RWPE1 (cell line): ENCODE measurements around the gene MBD3L4.

Experiments
- CTCF ChIA-PET: fragments of 350-600 bp; sonication (Branson Sonifier 250); formaldehyde crosslinking; extraction: SDS; loops from one replicate; lab custom pipeline; 2021; lab: Yijun Ruan, JAX
- POLR2A ChIA-PET: fragments of 400-600 bp; formaldehyde crosslinking; extraction: SDS; loops from one replicate; lab custom pipeline; 2020; ENCODE audit warnings: antibody characterized with exemption; ENCODE audit not compliant: low non-redundant PET; lab: Yijun Ruan, JAX
- DNase-seq: peaks from one replicate; pipeline ENCODE4 v3.0.0; 2012; ENCODE audit warnings: low spot score
- H3K27ac ChIP-seq: fragments of 450-650 bp; 2 replicates; pipeline ENCODE4 v1.5.1; 2017
- CTCF ChIP-seq: fragments of 450-650 bp; conservative IDR thresholded peaks from 2 replicates; pipeline ENCODE4 v1.5.1; 2017; ENCODE audit warnings: low read depth, mild to moderate bottlenecking

The MBD3L4 gene

GRCh38 chr19:7018828-7019227 lies 21.2 kb downstream of the MBD3L4 start:
- no peak overlapping the region for H3K27ac ChIP-seq
- DNase-seq, result no peak
- POLR2A ChIA-PET, result no interaction called here
- no peak for TF ChIP-seq CTCF
- CTCF ChIA-PET, result no interaction called here

- peak; percentile 55 for DNase-seq
- no peak for TF ChIP-seq CTCF
- CTCF ChIA-PET, result interaction anchor here (0.7 kb wide), 1 partner anchor 341 kb away, joined by 3 read pairs; no protein-coding TSS in a partner anchor
- no peak overlapping the region for H3K27ac ChIP-seq
- POLR2A ChIA-PET, result no interaction called here
Measured at GRCh38 chr19:7013678-7014077, 26.3 kb downstream of the MBD3L4 start.

DNA sequence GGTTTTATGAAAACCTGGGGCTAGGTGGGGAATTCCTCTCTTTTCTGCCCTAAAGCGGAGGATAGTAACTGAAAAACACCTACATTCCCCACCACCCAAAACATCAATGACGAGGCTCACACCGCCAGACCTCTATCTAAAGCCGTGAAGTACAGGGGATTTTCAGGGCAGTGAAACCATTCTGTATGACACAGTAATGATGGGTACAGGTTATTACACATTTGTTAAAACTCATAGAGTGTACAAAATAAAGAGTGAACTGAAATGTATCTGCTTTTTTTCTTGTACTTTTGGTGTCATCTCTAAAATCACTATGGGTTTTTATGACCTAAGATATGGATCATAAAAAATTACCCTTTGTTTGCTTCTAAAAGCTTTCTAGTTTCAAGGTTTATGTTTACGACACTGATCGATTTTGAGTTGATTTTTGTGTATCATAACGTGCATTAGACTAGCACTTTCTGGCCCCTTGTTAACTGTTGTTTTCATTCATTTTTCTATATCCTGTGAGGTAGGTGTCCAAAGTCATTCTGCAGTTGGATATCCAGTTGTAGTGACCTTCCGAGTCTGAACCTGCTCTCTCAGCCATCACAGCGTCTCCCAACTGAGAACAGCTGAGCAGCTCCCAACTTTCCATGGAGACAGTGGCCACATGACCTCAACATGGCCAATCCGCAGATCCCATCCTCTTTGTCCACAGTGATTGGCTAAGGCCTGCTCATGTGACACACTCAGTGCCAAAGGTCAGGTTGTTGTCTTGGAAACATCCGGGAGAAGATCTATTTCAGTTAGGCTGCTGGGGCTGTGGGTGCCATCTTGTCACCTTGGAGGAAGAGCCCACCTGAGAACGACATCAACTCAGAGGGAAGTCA lies 29.0 kb downstream of the MBD3L4 start:
- POLR2A ChIA-PET, result no interaction called here

DNA sequence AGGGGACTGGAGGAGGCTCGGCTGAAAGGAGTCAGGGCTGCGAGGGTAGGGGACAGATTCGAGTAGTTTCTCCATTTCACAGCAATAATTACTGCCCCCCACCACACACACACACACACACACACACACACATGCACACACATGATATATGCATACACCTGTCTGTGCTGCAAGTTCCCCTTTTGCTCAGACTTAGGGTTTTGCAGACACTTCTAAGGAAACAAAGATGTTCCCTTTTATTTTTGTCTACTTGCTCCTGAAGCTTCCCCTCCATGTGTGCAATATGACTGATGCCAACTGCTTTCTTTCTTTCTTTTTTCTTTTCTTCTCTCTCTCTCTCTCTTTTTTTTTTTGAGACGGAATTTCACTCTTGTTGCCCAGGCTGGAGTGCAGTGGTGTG lies 32.1 kb downstream of the MBD3L4 start:
- ChIA-PET CTCF (no interaction called here), POLR2A (no interaction called here)
- TF ChIP-seq CTCF, result no peak
- no peak for DNase-seq
- H3K27ac ChIP-seq, result no peak overlapping the region

More for the DNA sequence above, 29.0 kb downstream of the MBD3L4 start:
- no peak for DNase-seq
- TF ChIP-seq CTCF, result no peak
- CTCF ChIA-PET, result interaction anchor here (0.6 kb wide), 1 partner anchor 18 kb away, joined by 3 read pairs; no protein-coding TSS in a partner anchor
- no peak overlapping the region for H3K27ac ChIP-seq

- ChIA-PET CTCF (no interaction called here), POLR2A (no interaction called here)
- TF ChIP-seq CTCF, result no peak
- H3K27ac ChIP-seq, result no peak overlapping the region
- DNase-seq, result no peak
Measured at GRCh38 chr19:7006135-7006704, 33.8 kb downstream of the MBD3L4 start.

DNA sequence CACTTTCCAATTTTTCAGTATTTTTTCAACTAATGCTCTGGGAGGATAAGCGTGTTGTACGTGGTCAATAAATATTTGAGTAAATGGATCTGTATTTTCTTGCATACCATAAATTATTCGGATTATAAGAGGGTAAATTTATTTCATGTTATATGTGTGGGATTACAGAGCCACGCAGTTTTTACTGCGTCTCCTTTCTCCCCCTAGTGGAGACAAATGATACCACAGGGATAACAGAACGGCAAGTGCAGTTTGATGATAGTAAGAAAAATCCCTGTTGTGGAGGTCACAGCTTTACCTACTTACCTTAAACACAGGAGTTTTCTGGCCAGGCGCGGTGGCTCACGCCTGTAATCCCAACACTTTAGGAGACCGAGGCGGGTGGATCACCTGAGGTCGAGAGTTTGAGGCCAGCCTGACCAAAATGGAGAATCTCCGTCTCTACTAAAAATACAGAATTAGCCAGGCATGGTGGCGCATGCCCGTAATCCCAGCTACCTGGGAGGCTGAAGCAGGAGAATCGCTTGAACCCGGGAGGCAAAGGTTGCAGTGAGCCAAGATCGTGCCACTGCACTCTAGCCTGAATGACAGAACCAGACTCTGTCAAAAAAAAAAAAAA lies 35.6 kb downstream of the MBD3L4 start:
- ChIA-PET CTCF (interaction anchor here (0.6 to 0.7 kb wide), 2 partner anchors 166 to 577 kb away, joined by 3 read pairs; no protein-coding TSS in a partner anchor), POLR2A (no interaction called here)
- DNase-seq, result peak; percentile 22
- no peak overlapping the region for H3K27ac ChIP-seq
- peak; percentile 70 for TF ChIP-seq CTCF
